Muscle layer of duodenum (tissue), 2 donors: ENCODE results near the gene ZNF24.

Experiments used
- H3K27ac ChIP-seq: one replicate; pipeline ENCODE4 v1.7.0; 2013; ENCODE audit warnings: mild to moderate bottlenecking, low read length
- H3K27me3 ChIP-seq: one replicate; pipeline ENCODE4 v1.7.0; 2013; ENCODE audit warnings: low read depth, mild to moderate bottlenecking, control low read depth, low read length
- H3K36me3 ChIP-seq, 2 donors: one replicate each; pipeline ENCODE4 v1.7.0; 2013; ENCODE audit warnings: low read length in 2 of 2, control low read depth in 1 of 2, mild to moderate bottlenecking in 1 of 2; ENCODE audit not compliant: insufficient read depth in 2 of 2, control insufficient read depth in 1 of 2
- H3K4me1 ChIP-seq, 2 donors: one replicate each; pipeline ENCODE4 v1.7.0; 2013; ENCODE audit warnings: low read length in 2 of 2, mild to moderate bottlenecking in 2 of 2, control low read depth in 1 of 2, moderate library complexity in 1 of 2; ENCODE audit not compliant: insufficient read depth in 2 of 2, control insufficient read depth in 1 of 2
- H3K4me3 ChIP-seq, 2 donors: one replicate each; pipeline ENCODE4 v1.7.0; 2013; ENCODE audit warnings: low read length in 2 of 2, low read depth in 1 of 2, mild to moderate bottlenecking in 1 of 2
- H3K9me3 ChIP-seq, 2 donors: one replicate each; pipeline ENCODE4 v1.7.0; 2013; ENCODE audit warnings: low read length in 2 of 2, control low read depth in 1 of 2, mild to moderate bottlenecking in 1 of 2; ENCODE audit not compliant: control insufficient read depth in 1 of 2
- donor health status: healthy.

The ZNF24 gene

GRCh38 chr18:35326695-35327387, 17.4 kb downstream of the ZNF24 start:
- Histone ChIP-seq H3K27me3 (no peaks in the 10 kb centered on the region), H3K9me3 (no peaks in the 10 kb centered on the region), H3K4me1 (no peaks in the 10 kb centered on the region), H3K27ac (no peak overlapping the region), H3K4me3 (no peak overlapping the region), H3K36me3 (peaks cover 3 to 4% of the 10 kb centered on the region in 2 donors)

GRCh38 chr18:35324926-35325655, 19.1 kb downstream of the ZNF24 start:
- Histone ChIP-seq H3K36me3 (no peaks in the 10 kb centered on the region), H3K27me3 (no peaks in the 10 kb centered on the region), H3K4me3 (no peak overlapping the region), H3K27ac (no peak overlapping the region), H3K9me3 (no peaks in the 10 kb centered on the region), H3K4me1 (no peaks in the 10 kb centered on the region)

GRCh38 chr18:35322486-35323458, 21.4 kb downstream of the ZNF24 start:
- Histone ChIP-seq H3K4me3 (no peak overlapping the region), H3K36me3 (no peaks in the 10 kb centered on the region), H3K4me1 (no peaks in the 10 kb centered on the region), H3K9me3 (no peaks in the 10 kb centered on the region), H3K27ac (no peak overlapping the region), H3K27me3 (no peaks in the 10 kb centered on the region)

GRCh38 chr18:35311496-35311895, 32.7 kb downstream of the ZNF24 start:
- H3K36me3 ChIP-seq = peaks cover 12 to 30% of the 10 kb centered on the region in 2 donors
- H3K9me3 ChIP-seq = peaks cover 38 to 63% of the 10 kb centered on the region in 2 donors
- no peak overlapping the region for H3K27ac ChIP-seq
- no peaks in the 10 kb centered on the region for H3K27me3 ChIP-seq
- H3K4me3 ChIP-seq = no peak overlapping the region
- no peaks in the 10 kb centered on the region for H3K4me1 ChIP-seq

- Histone ChIP-seq H3K4me3 (peak overlapping the region; percentile 16 to 51), H3K4me1 (no peaks in the 10 kb centered on the region), H3K9me3 (peaks cover 81 to 85% of the 10 kb centered on the region in 2 donors), H3K27me3 (no peaks in the 10 kb centered on the region), H3K36me3 (peaks cover 35 to 74% of the 10 kb centered on the region in 2 donors), H3K27ac (no peak overlapping the region)
Observed at GRCh38 chr18:35306588-35307250, 37.5 kb downstream of the ZNF24 start.

GRCh38 chr18:35303610-35304009, 40.6 kb downstream of the ZNF24 start:
- H3K4me1 ChIP-seq = no peaks in the 10 kb centered on the region
- peaks cover 40 to 74% of the 10 kb centered on the region in 2 donors for H3K36me3 ChIP-seq
- H3K4me3 ChIP-seq = peak overlapping the region in 1 of 2 donors; percentile 20
- no peaks in the 10 kb centered on the region for H3K27me3 ChIP-seq
- no peak overlapping the region for H3K27ac ChIP-seq
- peaks cover 68 to 76% of the 10 kb centered on the region in 2 donors for H3K9me3 ChIP-seq

GRCh38 chr18:35296060-35296459, 48.2 kb downstream of the ZNF24 start:
- Histone ChIP-seq H3K36me3 (peaks cover 24 to 50% of the 10 kb centered on the region in 2 donors), H3K27ac (no peak overlapping the region), H3K9me3 (peaks cover 7 to 12% of the 10 kb centered on the region in 2 donors), H3K4me3 (no peak overlapping the region), H3K4me1 (peaks cover 2 to 10% of the 10 kb centered on the region in 2 donors), H3K27me3 (no peaks in the 10 kb centered on the region)

GRCh38 chr18:35291166-35291565, 53.1 kb downstream of the ZNF24 start:
- H3K36me3 ChIP-seq = peaks cover 11 to 23% of the 10 kb centered on the region in 2 donors
- no peak overlapping the region for H3K27ac ChIP-seq
- H3K27me3 ChIP-seq = no peaks in the 10 kb centered on the region
- peaks cover 10 to 14% of the 10 kb centered on the region in 2 donors for H3K4me1 ChIP-seq
- H3K4me3 ChIP-seq = peak overlapping the region; percentile 82 to 99
- H3K9me3 ChIP-seq = no peaks in the 10 kb centered on the region

- peak within 1 kb of the TSS; percentile 82 to 99 for H3K4me3 ChIP-seq
- no peaks in the 10 kb centered on the region for H3K9me3 ChIP-seq
- H3K27me3 ChIP-seq = no peaks in the 10 kb centered on the region
- H3K36me3 ChIP-seq = peaks cover 9 to 14% of the 10 kb centered on the region in 2 donors
- peaks cover 10 to 14% of the 10 kb centered on the region in 2 donors for H3K4me1 ChIP-seq
- H3K27ac ChIP-seq = peak within 1 kb of the TSS; percentile 97
Observed at GRCh38 chr18:35290094-35290735, 54.0 kb downstream of the ZNF24 start, which contains the start of gene ZSCAN30. Gene ZSCAN30, minus strand, starts transcription at chr18:35290229. Its CDS starts 25,877 bp downstream, at chr18:35264352.

- H3K27me3 ChIP-seq = no peaks in the 10 kb centered on the region
- no peaks in the 10 kb centered on the region for H3K9me3 ChIP-seq
- H3K27ac ChIP-seq = peak overlapping the region; percentile 97
- peak overlapping the region; percentile 82 to 99 for H3K4me3 ChIP-seq
- peaks cover 5 to 11% of the 10 kb centered on the region in 2 donors for H3K36me3 ChIP-seq
- peaks cover 10 to 14% of the 10 kb centered on the region in 2 donors for H3K4me1 ChIP-seq
Observed at GRCh38 chr18:35289727-35290093, 54.5 kb downstream of the ZNF24 start.
